IMR-90 (cell line): Measurements from ENCODE around the gene CTPS1.

Experiments used
- BHLHE40 ChIP-seq: fragments of 150-350 bp; IDR thresholded peaks from 2 replicates; pipeline ENCODE4 v1.6.1; 2016; ENCODE audit warnings: mild to moderate bottlenecking, low read depth, low read length
- MAFK ChIP-seq: IDR thresholded peaks from 2 replicates; pipeline ENCODE4 v1.6.1; 2012; ENCODE audit warnings: low read depth, low read length, improper control_type of control experiment
- POLR2A ChIP-seq: IDR thresholded peaks from 2 replicates; pipeline ENCODE4 v1.6.1; 2012; ENCODE audit warnings: mild to moderate bottlenecking, low read depth, low read length

- no peak for TF ChIP-seq MAFK
- TF ChIP-seq BHLHE40, result no peak
- no peak for TF ChIP-seq POLR2A
Observed at GRCh38 chr1:40988280-40988679, 8.8 kb downstream of the CTPS1 start.
